Sigmoid colon (tissue), 4 donors: Measurements from ENCODE around the gene OTOGL.

Experiments used
- EP300 ChIP-seq, 4 donors: sonication (generic); formaldehyde crosslinking; IDR thresholded peaks; one replicate each; pipeline ENCODE4 v1.6.1; 2017; ENCODE audit warnings: antibody characterized with exemption in 4 of 4
- TF ChIP-seq, protein P1 (sequence below), 4 experiments: fragments of 450-650 bp in 3 of 4; fragments of 200-600 bp in 1 of 4; IDR thresholded peaks; one replicate each; pipeline ENCODE4 v1.5.1; 2016 to 2019; ENCODE audit warnings: antibody characterized with exemption in 4 of 4, mild to moderate bottlenecking in 3 of 4, moderate library complexity in 2 of 4

DNA sequence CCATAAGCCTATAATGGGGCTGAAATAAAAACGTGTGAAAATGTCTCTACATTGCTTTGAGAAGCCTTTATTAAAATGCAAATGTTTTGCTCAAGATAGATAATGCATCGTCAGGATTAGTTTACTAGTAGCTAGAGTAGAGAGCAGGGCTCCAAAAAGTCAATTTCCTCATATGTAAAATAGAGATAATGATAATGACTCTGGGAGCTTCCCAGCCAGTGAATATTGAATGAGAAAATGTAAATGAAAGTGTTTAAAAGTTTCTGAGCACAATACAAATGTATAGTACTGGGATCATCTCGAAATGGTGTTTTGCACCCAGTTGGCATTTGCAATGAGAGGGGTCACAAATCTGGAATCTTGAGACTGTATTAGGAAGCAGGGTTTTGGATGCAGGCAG is 135.3 kb downstream of the OTOGL start:
- no peak for TF ChIP-seq EP300 (IDR thresholded peaks at IDR 0.05)
- TF ChIP-seq, protein P1, sequence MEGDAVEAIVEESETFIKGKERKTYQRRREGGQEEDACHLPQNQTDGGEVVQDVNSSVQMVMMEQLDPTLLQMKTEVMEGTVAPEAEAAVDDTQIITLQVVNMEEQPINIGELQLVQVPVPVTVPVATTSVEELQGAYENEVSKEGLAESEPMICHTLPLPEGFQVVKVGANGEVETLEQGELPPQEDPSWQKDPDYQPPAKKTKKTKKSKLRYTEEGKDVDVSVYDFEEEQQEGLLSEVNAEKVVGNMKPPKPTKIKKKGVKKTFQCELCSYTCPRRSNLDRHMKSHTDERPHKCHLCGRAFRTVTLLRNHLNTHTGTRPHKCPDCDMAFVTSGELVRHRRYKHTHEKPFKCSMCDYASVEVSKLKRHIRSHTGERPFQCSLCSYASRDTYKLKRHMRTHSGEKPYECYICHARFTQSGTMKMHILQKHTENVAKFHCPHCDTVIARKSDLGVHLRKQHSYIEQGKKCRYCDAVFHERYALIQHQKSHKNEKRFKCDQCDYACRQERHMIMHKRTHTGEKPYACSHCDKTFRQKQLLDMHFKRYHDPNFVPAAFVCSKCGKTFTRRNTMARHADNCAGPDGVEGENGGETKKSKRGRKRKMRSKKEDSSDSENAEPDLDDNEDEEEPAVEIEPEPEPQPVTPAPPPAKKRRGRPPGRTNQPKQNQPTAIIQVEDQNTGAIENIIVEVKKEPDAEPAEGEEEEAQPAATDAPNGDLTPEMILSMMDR (IDR thresholded peaks at IDR 0.05) = no peak
